Ishikawa (cell line): Measurements from ENCODE around the gene EPHA3.

ENCODE experiments used
- CREB1 ChIP-seq: IDR thresholded peaks from 2 replicates; pipeline ENCODE4 v1.6.1; 2012; ENCODE audit warnings: low read depth
- EP300 ChIP-seq: IDR thresholded peaks from 2 replicates; pipeline ENCODE4 v1.6.1; 2012; ENCODE audit warnings: borderline replicate concordance
- MAX ChIP-seq: IDR thresholded peaks from 2 replicates; pipeline ENCODE4 v1.6.1; 2012
- RAD21 ChIP-seq: IDR thresholded peaks from 2 replicates; pipeline ENCODE4 v1.6.1; 2012; ENCODE audit warnings: low read depth
- TAF1 ChIP-seq: IDR thresholded peaks from 2 replicates; pipeline ENCODE4 v1.6.1; 2012; ENCODE audit warnings: low read depth, mild to moderate bottlenecking
- YY1 ChIP-seq: IDR thresholded peaks from 2 replicates; pipeline ENCODE4 v1.6.1; 2012; ENCODE audit warnings: low read depth
- TF ChIP-seq, protein P1 (sequence below): IDR thresholded peaks from 2 replicates; pipeline ENCODE4 v1.6.1; 2012; ENCODE audit warnings: low read depth, mild to moderate bottlenecking

DNA sequence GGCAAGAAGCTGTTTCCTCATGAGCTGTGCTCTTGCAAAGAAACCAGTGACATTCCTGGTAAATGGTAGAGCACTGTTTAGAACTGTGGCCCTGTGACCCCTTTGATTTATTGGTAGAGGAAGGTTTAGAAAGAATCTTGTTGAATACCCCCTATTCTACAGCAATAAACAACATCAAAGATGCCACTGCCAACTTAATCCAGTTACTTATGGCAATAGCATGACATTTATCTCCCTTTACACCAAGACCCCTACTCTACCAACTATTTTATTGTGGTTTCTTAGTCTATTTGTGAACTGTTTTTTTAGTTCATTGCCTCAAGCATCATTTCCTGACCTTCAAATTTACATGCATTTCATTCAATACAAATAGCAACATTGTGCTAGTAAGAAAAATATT, 288.6 kb downstream of the EPHA3 start:
- TF ChIP-seq YY1 = no peak
- TF ChIP-seq MAX = no peak
- no peak for TF ChIP-seq TAF1
- TF ChIP-seq, protein P1, sequence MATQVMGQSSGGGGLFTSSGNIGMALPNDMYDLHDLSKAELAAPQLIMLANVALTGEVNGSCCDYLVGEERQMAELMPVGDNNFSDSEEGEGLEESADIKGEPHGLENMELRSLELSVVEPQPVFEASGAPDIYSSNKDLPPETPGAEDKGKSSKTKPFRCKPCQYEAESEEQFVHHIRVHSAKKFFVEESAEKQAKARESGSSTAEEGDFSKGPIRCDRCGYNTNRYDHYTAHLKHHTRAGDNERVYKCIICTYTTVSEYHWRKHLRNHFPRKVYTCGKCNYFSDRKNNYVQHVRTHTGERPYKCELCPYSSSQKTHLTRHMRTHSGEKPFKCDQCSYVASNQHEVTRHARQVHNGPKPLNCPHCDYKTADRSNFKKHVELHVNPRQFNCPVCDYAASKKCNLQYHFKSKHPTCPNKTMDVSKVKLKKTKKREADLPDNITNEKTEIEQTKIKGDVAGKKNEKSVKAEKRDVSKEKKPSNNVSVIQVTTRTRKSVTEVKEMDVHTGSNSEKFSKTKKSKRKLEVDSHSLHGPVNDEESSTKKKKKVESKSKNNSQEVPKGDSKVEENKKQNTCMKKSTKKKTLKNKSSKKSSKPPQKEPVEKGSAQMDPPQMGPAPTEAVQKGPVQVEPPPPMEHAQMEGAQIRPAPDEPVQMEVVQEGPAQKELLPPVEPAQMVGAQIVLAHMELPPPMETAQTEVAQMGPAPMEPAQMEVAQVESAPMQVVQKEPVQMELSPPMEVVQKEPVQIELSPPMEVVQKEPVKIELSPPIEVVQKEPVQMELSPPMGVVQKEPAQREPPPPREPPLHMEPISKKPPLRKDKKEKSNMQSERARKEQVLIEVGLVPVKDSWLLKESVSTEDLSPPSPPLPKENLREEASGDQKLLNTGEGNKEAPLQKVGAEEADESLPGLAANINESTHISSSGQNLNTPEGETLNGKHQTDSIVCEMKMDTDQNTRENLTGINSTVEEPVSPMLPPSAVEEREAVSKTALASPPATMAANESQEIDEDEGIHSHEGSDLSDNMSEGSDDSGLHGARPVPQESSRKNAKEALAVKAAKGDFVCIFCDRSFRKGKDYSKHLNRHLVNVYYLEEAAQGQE = no peak
- TF ChIP-seq EP300 = no peak
- TF ChIP-seq CREB1 = no peak
- no peak for TF ChIP-seq RAD21
